Measurements from ENCODE around the gene TANC2.

TANC2 gene

GRCh38 chr17:62965686-62966425 lies at the start of gene TANC2:
TANC2 (plus strand) TSS chr17:62966235; CDS start chr17:63009560, 43,325 bp downstream.
- peak; percentile 64 to 78 for DNase-seq

DNA sequence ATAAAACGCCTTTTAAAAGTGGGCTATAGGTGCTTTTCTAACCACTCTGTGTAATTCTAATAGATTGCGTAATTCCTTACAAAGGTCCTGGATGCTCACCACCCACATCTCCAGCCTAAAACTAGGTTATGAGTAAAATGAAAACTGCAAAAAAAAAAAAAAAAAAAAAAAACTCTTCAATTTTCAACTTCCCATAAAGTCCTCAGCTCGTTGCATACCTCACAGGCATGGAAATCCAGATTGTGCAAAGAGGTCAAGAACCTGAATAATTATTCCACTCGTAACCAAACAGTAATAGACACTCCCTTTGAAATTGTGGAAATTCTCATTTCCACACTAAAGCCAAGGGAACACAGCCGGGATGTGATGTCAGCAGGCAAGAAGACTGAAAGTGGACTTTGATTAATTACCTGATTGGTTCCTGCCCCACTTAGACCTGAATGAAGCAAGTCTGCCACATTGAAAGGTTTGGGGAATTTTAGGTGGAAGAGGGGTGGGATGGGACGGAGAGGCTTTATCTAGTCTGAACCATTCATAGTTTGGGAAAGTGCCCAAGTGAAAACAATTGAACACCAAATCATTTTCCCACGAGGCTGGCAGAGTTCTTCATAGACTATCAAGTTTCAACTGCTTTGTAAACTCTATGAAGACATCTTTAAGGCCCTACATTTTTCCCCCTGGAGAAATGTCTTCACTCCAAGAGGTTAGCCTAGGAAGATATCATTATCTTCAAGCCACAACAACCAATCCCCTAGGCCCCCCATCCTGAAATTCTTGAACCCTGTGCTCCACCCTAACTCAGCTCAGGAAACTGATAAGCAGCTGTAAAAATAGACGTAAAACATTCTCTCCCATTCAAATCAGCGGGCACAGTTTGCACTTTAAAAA lies 49.1 kb upstream of the TANC2 start:
- no peak for DNase-seq

GRCh38 chr17:62919388-62919787 lies 46.6 kb upstream of the TANC2 start:
- DNase-seq: no peak

- DNase-seq: no peak
Observed at GRCh38 chr17:62920300-62920699, 45.7 kb upstream of the TANC2 start.

GRCh38 chr17:62921817-62922216 lies 44.2 kb upstream of the TANC2 start:
- no peak for DNase-seq

DNA sequence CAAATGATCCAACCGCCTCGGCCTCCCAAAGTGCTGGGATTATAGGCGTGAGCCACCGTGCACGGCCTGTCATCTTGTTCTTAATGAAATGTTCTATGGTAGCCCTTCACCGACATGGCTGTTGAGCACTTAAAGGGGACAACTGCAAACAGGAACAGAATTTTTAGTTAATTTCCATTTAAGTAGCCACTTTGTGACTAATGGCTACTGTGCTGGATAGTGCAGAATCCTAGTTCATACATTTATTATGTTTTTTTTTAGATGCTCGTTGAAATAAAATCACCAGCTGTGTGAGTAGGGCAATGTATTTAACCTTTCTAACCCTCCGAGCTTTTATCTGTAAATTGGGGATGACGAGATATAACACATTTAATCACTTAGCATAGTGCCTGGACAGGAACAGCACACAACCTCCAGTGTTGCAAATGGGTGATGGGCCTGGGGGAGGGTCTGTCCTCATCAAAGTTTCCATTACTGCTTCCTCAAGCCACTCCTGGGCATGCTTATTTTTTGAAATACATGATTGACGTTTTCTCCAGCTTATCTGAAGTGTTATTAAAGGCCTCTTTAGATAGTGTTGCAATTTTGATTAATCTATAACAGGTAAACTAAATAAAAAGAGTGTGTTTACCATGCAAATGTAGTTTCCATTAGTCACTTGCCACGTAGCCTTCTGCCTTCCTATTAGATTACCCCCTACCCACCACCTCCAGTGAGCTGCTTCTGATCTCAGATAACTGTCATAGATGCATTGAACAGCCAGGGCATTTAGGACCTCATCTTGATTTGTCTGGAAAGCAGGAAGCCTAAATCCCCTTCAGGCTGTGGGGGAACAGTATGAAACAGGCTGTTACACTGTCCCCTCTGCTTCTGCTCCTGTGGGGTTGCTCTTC lies 42.5 kb upstream of the TANC2 start:
- no peak for DNase-seq

DNA sequence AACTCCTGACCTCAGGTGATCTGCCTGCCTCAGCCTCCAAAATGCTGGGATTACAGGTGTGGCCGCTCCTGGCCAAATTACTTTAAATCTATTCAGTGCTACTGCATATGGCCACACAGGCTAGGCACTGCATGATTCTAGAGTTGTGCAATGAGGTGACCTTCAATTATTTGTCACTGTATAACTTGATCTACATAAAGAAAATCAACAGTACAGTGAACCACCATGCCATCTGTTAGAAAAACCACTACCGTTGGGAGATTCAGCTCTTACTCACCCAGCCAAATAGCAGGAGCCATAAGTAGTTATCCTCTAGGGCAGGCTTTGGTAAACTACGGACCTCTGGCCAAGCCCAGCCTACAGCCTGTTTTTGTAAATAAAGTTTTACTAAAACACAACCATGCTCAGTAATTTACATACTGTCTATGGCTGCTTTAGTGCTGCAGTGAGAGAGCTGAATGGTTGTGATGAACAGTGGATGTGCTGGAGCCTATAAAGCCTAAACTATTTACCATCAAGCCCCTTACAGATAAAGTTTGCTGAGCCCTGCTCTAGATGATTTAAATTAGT lies 40.7 kb upstream of the TANC2 start:
- no peak for DNase-seq

DNA sequence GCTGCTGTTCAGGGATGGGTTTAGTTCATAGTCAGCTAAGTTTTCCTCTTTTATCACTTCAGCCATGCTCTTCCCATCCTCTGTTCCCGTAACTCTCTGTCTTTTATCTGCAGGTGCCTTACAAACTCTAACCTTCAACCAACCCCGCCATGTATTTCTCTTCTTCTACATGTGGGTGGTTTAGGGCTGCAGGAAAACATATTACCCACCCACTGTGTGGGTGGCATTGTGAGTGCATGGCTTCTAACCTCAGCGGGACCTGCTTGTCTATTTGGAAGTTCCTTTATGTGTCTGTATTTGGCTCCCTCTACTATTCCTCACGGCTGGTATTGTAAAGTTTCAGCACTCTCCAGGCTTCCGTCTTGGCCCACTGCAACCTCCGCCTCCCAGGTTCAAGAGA lies 39.0 kb upstream of the TANC2 start:
- no peak for DNase-seq

DNA sequence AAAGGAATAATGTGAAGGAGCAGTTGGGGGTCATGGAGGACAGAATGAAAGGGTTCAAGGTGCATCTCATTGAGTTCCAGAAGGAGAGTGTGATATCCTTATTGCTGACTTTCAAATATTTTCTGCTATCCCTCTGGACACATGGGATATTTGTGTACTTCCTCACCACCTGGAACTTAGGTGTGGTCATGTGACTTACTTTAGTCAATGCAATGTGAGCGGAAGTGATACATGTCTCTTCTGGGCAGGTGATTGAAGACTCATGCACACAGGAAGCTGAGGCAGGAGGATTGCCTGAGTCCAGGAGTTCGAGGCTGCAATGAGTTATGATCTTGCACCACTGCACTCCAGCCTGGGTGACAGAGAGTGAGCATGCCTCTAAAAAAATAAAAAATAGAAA lies 36.7 kb upstream of the TANC2 start:
- DNase-seq: no peak

- DNase-seq: no peak
Observed at GRCh38 chr17:62931101-62931500, 34.9 kb upstream of the TANC2 start.

DNA sequence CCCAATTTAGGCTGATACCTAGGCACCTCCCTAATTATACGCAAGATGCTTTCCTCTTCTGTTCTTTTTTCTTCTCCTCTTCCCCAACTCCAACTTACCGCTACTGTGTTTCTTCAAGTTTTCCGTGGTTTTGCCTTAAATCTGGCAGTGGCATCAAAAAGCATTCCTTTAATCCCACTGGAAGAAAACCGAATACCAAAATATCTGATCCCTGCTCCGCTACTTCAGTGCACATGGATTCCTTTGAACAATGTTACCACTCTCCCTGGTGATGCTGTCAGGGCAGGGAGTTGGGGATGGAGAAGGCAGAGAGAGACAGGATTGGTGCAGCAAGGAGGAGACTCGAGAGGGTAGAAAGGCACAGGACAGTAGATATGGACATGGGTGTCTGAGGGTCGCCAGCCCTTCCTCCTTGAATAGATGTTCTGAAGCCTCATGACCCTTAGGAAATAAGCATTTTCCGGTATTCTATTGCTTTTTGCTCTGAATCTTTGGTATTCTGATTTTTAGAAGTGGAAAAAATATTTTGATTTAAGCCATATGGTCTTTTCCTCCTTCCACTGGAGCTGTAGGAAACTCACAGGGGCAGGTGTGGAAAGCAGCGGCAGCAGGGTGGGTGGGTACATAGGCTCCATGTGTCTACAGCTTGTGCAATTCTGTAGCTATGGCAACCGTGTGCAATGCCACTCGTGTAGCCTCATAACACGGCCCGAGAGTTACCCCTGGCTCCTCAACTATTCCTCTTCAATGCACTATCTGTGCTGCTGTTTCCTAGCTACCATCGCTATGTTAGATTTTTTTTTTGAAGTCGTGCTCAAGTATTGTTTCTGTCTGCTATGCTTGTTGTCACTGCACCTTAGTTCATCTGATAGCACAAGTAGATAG lies 32.3 kb upstream of the TANC2 start:
- no peak for DNase-seq

DNA sequence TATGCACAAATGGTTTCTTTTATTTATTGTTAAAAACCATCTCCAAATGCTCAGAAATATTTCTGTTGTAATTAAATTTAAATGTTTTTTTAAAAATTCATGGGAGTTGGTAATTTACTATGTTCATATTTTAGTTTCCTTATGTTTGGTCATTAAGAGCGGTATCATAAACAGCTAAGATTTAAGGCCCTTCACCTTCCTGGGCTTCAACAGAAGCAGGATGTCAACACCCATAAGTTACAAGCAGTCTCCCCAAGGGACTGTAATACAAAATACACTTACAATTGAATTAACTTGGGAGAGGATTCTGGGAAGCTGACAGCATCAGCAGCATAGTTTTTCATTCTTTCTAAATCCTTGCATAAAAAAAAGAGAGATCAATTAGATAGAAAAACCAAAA lies 30.9 kb upstream of the TANC2 start:
- no peak for DNase-seq

DNA sequence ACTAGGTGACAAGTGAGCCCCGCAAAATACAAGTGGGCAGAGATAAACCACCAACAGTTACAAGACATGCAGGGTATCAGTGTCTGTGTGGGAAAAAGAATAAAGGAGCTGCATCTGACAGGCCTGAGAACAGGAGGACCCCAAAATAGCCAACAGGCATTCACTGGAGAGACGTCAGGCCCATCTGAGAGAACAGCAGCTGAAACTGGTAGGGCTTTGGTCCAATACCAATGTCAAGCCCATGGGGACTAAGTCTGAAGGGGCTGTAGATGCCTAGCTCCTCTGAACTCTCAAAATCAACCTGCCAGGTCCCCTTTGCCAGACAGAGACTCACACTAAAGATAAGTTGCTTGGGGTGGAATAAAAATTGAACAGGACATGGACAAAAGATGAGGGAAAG lies 30.5 kb upstream of the TANC2 start:
- DNase-seq: no peak

- no peak for DNase-seq
Observed at GRCh38 chr17:62937606-62938005, 28.4 kb upstream of the TANC2 start.

DNA sequence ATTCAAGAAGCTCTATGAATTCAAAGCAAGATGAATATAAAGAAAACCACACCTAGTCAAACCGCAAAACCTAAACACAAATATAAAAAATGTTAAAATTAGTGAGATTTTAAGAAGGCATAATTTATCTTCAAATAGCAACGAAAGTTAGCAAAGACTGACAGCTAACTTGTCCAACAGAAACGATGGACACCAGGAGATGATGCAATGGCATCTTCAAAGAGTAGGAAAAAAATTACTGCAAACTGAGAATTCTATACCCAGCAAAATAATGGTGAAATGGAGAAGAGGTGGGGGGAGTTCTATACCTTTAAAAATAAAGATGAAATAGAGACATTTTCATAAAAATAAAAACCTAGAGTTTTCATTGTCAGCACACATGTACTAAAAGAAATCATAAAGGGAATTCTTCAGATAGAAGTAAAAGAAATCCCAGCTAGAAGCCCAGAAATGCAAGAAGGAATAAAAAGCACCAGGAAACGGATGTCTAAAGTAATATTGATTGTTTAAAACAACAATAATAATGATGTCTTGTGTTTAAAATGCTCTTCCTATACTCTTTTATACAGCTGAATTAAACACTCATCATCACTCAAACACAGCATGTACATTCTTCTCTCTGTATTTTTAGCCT lies 24.6 kb upstream of the TANC2 start:
- DNase-seq: no peak

DNA sequence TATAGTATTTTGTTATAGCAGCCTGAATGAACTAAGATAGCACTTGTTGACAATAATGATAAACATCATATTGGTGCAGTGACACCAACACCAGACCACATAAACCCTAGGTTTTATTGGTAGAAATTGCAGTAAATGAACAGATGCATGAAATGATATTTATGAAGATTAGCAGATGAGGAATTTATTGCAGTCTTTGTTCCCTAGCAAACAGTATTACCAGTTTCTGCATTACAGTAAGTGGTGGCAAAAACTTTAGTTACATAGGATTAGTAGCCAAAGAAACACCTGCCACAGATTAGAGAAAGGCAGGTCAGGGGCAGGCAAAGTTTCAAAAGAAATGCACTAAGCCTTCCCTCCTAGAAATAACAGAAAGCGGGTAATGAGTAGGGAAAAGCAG lies 17.7 kb upstream of the TANC2 start:
- DNase-seq: no peak

DNA sequence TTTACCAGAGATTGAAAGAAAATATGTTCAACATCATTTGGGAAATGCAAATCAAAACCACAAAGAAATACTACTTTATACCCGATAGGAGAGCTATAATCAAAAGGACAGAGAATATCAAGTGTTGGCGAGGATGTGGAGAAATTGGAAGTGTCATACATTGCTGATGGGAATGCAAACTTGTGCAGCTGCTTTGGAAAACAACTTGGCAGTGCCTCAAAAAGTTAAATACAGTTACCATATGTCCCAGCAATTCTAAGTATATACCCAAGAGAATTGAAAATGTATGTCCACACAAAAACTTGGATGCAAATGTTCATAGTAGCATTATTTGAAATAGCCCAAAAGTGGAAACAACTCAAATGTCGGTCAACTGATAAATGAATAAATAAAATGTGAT lies 17.0 kb upstream of the TANC2 start:
- DNase-seq: no peak

DNA sequence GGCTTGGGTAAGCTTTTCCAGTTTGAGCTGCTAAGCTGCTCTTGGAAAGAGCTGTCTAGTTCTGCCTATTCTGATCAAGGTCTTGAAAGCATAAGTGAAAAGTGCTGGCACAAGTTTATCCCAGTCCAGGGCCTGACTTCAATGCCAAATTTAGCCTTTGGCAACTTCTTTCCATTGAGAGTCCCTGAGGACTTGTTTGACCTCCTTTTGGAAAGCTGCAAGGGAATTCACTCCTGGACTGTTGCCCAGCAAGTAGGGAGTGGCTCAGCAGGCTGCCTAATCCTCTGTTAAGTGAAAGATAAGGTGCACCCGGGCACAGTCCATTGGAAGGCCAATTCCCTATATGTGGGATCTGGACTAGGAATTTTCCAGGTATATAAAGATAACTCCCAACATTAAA lies 16.0 kb upstream of the TANC2 start:
- no peak for DNase-seq

GRCh38 chr17:62955841-62956352 lies 10.1 kb upstream of the TANC2 start:
- DNase-seq: no peak

GRCh38 chr17:62963296-62963695 lies 2.7 kb upstream of the TANC2 start:
- no peak for DNase-seq

DNA sequence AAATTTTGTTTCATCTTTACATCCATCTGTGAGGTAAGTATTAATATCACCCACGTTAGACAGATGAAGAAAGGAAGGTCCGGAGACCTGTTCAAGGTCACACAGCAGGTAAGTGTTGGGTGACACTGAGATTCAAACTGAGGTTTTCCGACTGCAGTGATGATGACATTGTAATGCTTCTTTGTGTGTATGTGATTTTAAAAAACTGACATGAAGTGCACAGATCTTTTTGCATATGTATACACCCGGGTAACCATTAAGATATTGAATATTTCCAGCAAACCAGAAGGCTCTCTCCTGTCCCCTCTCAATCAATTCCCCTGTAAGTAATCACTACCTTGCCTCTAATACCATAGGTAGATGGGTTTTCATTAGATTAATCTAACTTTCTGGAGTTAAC lies 1.5 kb upstream of the TANC2 start:
- no peak for DNase-seq

Measured in bone marrow (tissue), 2 donors.